ENCODE data around the gene GNG3. TPM values are rescaled to one million over a fixed set of nuclear protein-coding genes. Genes with fewer than 3 reads are reported as not detected.

GNG3 gene
- polyA plus RNA-seq, 4 donors: 0.75 to 9.0 TPM; not detected in 2

DNA sequence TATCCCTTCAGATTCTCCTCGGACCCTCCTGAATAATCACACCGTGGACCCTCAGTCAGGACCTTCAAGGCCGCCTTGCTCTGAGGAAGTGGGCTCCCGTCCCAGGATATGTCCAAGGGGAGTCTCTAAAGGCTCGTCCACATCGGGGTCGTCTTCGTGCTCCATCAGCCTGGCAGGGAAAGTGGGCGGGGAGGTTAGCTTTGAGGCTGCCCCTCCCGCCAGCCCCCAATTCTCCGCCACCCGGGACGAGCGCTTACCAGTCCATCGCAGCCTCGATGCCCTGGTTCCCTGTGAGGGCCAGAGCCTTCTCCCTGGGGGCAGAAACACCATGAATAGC is 29.1 kb upstream of the GNG3 start:
- Histone ChIP-seq H3K4me1 (ENCODE audit: control insufficient read depth in 3 of 3, insufficient read depth in 2 of 3, low read depth in 1 of 3, low read length in 2 of 3) (peaks cover 2 to 11% (median 4%) of the 10 kb centered on the region in 3 donors), H3K27me3 (ENCODE audit: control insufficient read depth in 3 of 3, insufficient read depth in 3 of 3, low read length in 3 of 3) (no peaks in the 10 kb centered on the region), H3K4me3 (ENCODE audit: low read depth in 1 of 3, low read length in 3 of 3) (peak overlapping the region; percentile 85 to 97 (median 93)), H3K9me3 (ENCODE audit: control insufficient read depth in 2 of 2, insufficient read depth in 1 of 2, low read depth in 1 of 2, low read length in 1 of 2) (no peaks in the 10 kb centered on the region), H3K36me3 (ENCODE audit: control insufficient read depth in 3 of 3, insufficient read depth in 2 of 3, low read depth in 1 of 3, low read length in 3 of 3) (peaks cover 2 to 30% (median 3%) of the 10 kb centered on the region in 3 donors), H3K27ac (ENCODE audit: low read depth in 1 of 3, low read length in 2 of 3) (peak overlapping the region; percentile 70 to 88 (median 77))
- DNase-seq (no peak), FAIRE-seq (no peak)
- WGBS, 3 donors: 2 to 4% (median 3%) methylated on average over 11 to 16 of the region's 16 CpGs

DNA sequence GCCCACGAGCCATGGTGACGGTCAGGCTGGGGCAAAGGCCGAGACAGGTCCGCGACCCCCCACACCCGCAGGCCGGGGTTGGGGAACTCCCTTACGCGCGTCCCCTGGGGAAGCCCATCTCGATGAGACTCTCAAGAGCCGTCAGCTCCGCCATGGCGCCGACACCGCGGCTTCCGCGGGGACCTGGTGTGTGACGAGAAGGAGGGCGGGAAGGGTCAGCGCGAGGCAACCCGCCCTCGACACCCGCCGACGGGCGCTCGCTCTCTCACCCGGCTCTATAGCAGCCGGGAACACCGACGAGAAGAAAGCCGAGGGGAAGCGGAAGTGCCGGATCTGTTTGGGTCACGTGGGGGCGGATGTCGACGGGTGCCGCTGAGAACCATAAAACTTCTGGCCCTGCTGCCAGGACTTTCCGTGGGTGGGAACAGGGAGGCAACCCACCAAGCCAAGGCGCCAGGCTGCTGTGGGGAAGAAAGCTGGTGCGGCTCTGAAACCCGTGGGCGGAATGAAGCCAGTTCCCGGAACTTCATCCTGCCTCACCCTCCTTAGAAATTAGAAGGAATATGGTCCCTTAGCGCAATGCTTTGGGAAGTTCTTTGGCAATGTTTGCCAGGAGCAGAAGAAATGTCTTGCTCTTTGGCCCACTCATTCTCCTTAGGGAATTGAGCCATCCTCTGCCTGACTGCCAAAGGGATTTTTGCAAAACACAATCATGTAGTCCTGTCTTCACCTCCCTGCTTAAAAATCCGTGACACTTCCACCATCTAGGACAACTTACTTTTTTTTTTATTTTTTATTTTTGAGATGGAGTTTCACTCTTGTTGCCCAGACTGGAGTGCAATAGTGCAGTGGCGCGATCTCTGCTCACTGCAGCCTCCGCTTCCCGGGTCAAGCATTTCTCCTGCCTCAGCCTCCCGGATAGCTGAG is 28.4 kb upstream of the GNG3 start, which contains the start of gene UBXN1:
UBXN1 (minus strand) TSS at position 304 of the 927 bp plus-strand sequence; CDS start at position 154, 150 bp downstream.
- peak within 1 kb of the TSS; percentile 70 to 88 (median 77) for H3K27ac ChIP-seq (ENCODE audit: low read depth in 1 of 3, low read length in 2 of 3)
- peaks cover 2 to 24% (median 3%) of the 10 kb centered on the region in 3 donors for H3K36me3 ChIP-seq (ENCODE audit: control insufficient read depth in 3 of 3, insufficient read depth in 2 of 3, low read depth in 1 of 3, low read length in 3 of 3)
- FAIRE-seq (no peak), DNase-seq (peak; percentile 90 to 94)
- peak within 1 kb of the TSS; percentile 85 to 97 (median 93) for H3K4me3 ChIP-seq (ENCODE audit: low read depth in 1 of 3, low read length in 3 of 3)
- no peaks in the 10 kb centered on the region for H3K27me3 ChIP-seq (ENCODE audit: control insufficient read depth in 3 of 3, insufficient read depth in 3 of 3, low read length in 3 of 3)
- H3K4me1 ChIP-seq (ENCODE audit: control insufficient read depth in 3 of 3, insufficient read depth in 2 of 3, low read depth in 1 of 3, low read length in 2 of 3): peaks cover 2 to 10% (median 4%) of the 10 kb centered on the region in 3 donors
- H3K9me3 ChIP-seq (ENCODE audit: control insufficient read depth in 2 of 2, insufficient read depth in 1 of 2, low read depth in 1 of 2, low read length in 1 of 2): no peaks in the 10 kb centered on the region
- 2 to 7% (median 3%) methylated on average over 50 to 55 of the region's 55 CpGs for WGBS, 3 donors

DNA sequence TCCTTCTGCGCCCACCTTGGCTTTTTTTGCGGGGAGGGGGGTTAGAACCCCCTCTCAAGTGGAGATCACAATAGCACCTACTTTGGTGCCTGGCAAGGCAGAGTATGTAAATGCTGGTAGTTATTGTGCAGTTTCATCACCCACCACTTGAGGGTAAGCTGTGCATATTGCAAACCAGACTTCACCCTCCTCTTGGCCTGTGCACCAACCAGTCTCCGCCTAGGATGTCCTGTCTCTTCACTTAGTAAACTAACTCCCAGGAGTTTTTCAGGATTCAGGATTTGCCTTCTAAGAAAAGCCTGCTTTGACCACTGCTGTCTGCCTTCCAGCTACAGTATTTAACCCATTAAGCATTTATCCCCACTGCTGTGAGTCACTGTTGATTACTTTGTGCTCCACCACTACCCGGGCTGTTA is 26.6 kb upstream of the GNG3 start:
- Histone ChIP-seq H3K36me3 (ENCODE audit: control insufficient read depth in 3 of 3, insufficient read depth in 2 of 3, low read depth in 1 of 3, low read length in 3 of 3) (peaks cover 2 to 13% (median 3%) of the 10 kb centered on the region in 3 donors), H3K27ac (ENCODE audit: low read depth in 1 of 3, low read length in 2 of 3) (peak overlapping the region in 1 of 3 donors; percentile 0), H3K4me3 (ENCODE audit: low read depth in 1 of 3, low read length in 3 of 3) (no peak overlapping the region), H3K4me1 (ENCODE audit: control insufficient read depth in 3 of 3, insufficient read depth in 2 of 3, low read depth in 1 of 3, low read length in 2 of 3) (peaks cover 2 to 10% (median 4%) of the 10 kb centered on the region in 3 donors), H3K9me3 (ENCODE audit: control insufficient read depth in 2 of 2, insufficient read depth in 1 of 2, low read depth in 1 of 2, low read length in 1 of 2) (no peaks in the 10 kb centered on the region), H3K27me3 (ENCODE audit: control insufficient read depth in 3 of 3, insufficient read depth in 3 of 3, low read length in 3 of 3) (no peaks in the 10 kb centered on the region)
- WGBS, 3 donors: 37 to 50% (median 49%) methylated on average over 4 of the region's 4 CpGs
- FAIRE-seq (no peak), DNase-seq (peak; percentile 67 to 70)

DNA sequence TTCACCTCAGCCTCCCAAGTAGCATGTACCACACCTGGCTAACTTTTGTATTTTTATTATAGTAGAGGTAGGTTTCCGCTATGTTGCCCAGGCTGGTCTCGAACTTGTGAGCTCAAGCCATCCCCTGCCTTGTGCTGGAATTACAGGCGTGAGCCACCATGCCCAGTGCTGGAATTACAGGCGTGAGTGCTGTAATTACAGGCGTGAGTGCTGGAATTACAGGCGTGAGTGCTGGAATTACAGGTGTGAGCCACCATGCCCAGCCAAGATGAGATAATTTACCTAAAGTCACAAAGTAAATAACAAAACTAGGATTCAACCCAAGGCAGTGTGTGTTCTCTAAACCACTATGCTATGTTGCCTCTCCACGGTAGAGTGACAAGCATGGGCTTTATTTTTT is 25.0 kb upstream of the GNG3 start:
- Histone ChIP-seq H3K27me3 (ENCODE audit: control insufficient read depth in 3 of 3, insufficient read depth in 3 of 3, low read length in 3 of 3) (peaks cover 0 to 7% (median 0%) of the 10 kb centered on the region in 3 donors), H3K9me3 (ENCODE audit: control insufficient read depth in 2 of 2, insufficient read depth in 1 of 2, low read depth in 1 of 2, low read length in 1 of 2) (no peaks in the 10 kb centered on the region), H3K4me3 (ENCODE audit: low read depth in 1 of 3, low read length in 3 of 3) (no peak overlapping the region), H3K36me3 (ENCODE audit: control insufficient read depth in 3 of 3, insufficient read depth in 2 of 3, low read depth in 1 of 3, low read length in 3 of 3) (peaks cover 0 to 4% (median 0%) of the 10 kb centered on the region in 3 donors), H3K4me1 (ENCODE audit: control insufficient read depth in 3 of 3, insufficient read depth in 2 of 3, low read depth in 1 of 3, low read length in 2 of 3) (peaks cover 2 to 10% (median 4%) of the 10 kb centered on the region in 3 donors), H3K27ac (ENCODE audit: low read depth in 1 of 3, low read length in 2 of 3) (no peak overlapping the region)
- FAIRE-seq (no peak), DNase-seq (no peak)
- 62 to 82% (median 63%) methylated on average over 7 of the region's 7 CpGs for WGBS, 3 donors

DNA sequence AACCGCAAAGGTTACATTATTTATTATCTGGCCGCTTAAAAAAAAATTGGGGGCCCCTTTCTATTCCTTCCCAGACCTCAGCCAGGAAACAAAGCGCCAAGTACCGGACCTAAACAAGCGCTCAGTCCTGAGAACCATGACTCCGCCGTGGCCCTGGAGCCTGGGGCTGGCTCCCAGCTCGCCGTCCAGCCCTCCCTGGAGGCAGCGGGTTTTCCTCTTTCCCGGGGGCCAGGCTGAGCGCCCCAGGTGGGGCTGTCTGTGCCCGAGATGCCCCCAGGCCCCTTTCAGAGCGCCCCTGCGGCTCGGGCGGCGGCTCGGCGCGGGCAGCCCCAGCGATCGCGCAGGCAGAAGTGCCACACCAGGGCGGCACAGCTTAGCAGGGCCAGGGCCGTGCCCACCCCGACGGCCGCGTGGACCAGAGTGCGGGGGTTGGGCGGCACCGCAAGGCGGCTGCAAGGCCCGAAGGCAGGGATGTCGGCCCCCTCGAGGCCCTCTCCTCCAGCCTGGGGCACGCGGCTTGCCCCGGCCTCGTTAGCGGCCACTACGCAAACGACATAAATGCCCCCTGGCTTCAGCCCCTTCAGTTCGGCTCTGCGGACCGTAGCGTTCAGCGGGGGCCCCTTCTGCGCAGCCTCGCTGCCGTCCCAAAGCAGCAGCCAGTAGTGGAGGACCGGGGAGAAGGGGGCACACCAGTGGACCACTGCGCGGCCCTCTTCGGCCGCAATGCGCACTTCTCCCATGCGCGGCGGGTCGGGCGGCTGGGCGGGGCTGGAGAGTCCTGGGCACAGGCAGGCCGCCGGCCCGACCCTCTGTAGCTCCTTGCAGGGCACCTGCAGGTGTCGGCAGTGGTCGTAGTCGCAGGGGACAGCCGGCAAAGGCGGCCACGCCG is 19.7 kb upstream of the GNG3 start:
- FAIRE-seq: no peak

DNA sequence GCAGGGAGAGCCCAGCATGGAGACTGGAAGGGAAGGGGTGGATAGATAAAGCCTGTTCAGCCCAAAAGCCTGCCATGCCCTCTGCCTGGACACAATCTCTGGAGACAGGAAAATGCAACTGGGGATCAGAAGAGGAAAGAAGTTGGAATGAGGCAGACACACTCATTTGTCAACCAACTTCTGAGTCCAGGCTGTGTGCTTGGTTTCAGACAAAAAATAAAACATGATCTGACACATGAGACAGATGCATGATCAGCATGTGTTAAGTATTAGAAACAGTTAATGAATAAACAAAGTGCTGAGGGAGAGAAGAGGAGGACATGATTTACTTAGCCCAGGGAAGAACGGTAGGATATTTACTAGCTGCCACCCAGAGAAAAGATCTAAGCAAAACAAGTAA is 19.0 kb upstream of the GNG3 start:
- H3K4me1 ChIP-seq (ENCODE audit: control insufficient read depth in 3 of 3, insufficient read depth in 2 of 3, low read depth in 1 of 3, low read length in 2 of 3): peaks cover 0 to 14% (median 4%) of the 10 kb centered on the region in 3 donors
- FAIRE-seq: no peak
- H3K4me3 ChIP-seq (ENCODE audit: low read depth in 1 of 3, low read length in 3 of 3): peak overlapping the region in 1 of 3 donors; percentile 33
- H3K27me3 ChIP-seq (ENCODE audit: control insufficient read depth in 3 of 3, insufficient read depth in 3 of 3, low read length in 3 of 3): peaks cover 0 to 22% (median 0%) of the 10 kb centered on the region in 3 donors
- H3K36me3 ChIP-seq (ENCODE audit: control insufficient read depth in 3 of 3, insufficient read depth in 2 of 3, low read depth in 1 of 3, low read length in 3 of 3): peaks cover 0 to 43% (median 15%) of the 10 kb centered on the region in 3 donors
- H3K27ac ChIP-seq (ENCODE audit: low read depth in 1 of 3, low read length in 2 of 3): peak overlapping the region in 2 of 3 donors; percentile 0 to 67
- WGBS, 3 donors: 44 to 50% (median 47%) methylated on average over 1 of the region's 1 CpG
- DNase-seq: no peak
- H3K9me3 ChIP-seq (ENCODE audit: control insufficient read depth in 2 of 2, insufficient read depth in 1 of 2, low read depth in 1 of 2, low read length in 1 of 2): no peaks in the 10 kb centered on the region

More for the DNA sequence above, 19.7 kb upstream of the GNG3 start:
- Histone ChIP-seq H3K9me3 (ENCODE audit: control insufficient read depth in 2 of 2, insufficient read depth in 1 of 2, low read depth in 1 of 2, low read length in 1 of 2) (no peaks in the 10 kb centered on the region), H3K36me3 (ENCODE audit: control insufficient read depth in 3 of 3, insufficient read depth in 2 of 3, low read depth in 1 of 3, low read length in 3 of 3) (peaks cover 0 to 37% (median 15%) of the 10 kb centered on the region in 3 donors), H3K4me1 (ENCODE audit: control insufficient read depth in 3 of 3, insufficient read depth in 2 of 3, low read depth in 1 of 3, low read length in 2 of 3) (peaks cover 0 to 14% (median 4%) of the 10 kb centered on the region in 3 donors), H3K27me3 (ENCODE audit: control insufficient read depth in 3 of 3, insufficient read depth in 3 of 3, low read length in 3 of 3) (peaks cover 0 to 22% (median 0%) of the 10 kb centered on the region in 3 donors), H3K27ac (ENCODE audit: low read depth in 1 of 3, low read length in 2 of 3) (peak overlapping the region in 1 of 3 donors; percentile 17), H3K4me3 (ENCODE audit: low read depth in 1 of 3, low read length in 3 of 3) (peak overlapping the region in 2 of 3 donors; percentile 33 to 35)
- WGBS, 3 donors: 23 to 37% (median 33%) methylated on average over 61 to 74 of the region's 74 CpGs
- DNase-seq: peak in 1 of 2 donors; percentile 43

DNA sequence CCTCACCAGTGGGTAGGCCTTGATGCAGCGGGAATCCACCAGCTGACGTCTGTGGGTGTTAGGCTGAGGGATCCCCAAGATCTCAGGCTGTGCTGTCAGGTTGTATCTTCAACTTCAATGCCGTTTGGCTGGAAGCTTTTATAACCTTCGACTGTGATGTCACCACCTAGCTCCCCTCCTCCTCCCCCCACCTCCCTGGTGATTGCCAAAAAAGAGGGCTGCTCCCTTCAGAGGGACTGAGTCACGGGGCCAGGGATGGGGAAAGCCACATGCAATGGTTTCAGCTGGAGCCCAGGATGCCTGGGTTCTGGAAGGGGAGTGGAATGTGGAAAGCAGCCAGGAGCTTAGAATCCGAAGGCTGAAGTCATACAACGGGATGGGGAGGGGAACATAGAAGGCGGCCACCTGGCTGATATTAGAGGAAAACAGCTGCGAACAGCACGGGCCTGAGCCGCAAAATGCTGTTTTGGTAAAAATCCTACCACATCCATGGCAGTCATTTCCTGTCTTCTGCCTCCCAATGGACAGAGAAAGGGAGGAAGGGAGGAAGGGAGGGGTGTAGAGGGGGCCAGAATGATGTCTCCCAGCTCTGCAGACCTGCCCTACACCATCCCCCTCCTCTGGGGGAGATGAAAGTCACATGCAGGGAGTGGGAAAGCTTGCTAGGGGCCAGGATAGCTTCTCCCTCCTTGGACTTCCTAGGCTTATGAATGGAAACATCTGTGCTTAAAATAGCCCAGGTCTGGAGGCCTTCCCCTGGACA is 17.9 kb upstream of the GNG3 start, which contains the start of gene LRRN4CL:
LRRN4CL (minus strand) TSS at position 110 of the 763 bp plus-strand sequence. CDS start 1,022 bp downstream, outside the sequence.
- no peaks in the 10 kb centered on the region for H3K9me3 ChIP-seq (ENCODE audit: control insufficient read depth in 2 of 2, insufficient read depth in 1 of 2, low read depth in 1 of 2, low read length in 1 of 2)
- peaks cover 0 to 14% (median 4%) of the 10 kb centered on the region in 3 donors for H3K4me1 ChIP-seq (ENCODE audit: control insufficient read depth in 3 of 3, insufficient read depth in 2 of 3, low read depth in 1 of 3, low read length in 2 of 3)
- WGBS, 3 donors: 45 to 52% (median 47%) methylated on average over 11 of the region's 11 CpGs
- peak within 1 kb of the TSS in 2 of 3 donors; percentile 67 to 76 for H3K27ac ChIP-seq (ENCODE audit: low read depth in 1 of 3, low read length in 2 of 3)
- DNase-seq (peak in 1 of 2 donors; percentile 36), FAIRE-seq (no peak)
- H3K36me3 ChIP-seq (ENCODE audit: control insufficient read depth in 3 of 3, insufficient read depth in 2 of 3, low read depth in 1 of 3, low read length in 3 of 3): peaks cover 0 to 54% (median 15%) of the 10 kb centered on the region in 3 donors
- H3K4me3 ChIP-seq (ENCODE audit: low read depth in 1 of 3, low read length in 3 of 3): peak within 1 kb of the TSS in 1 of 3 donors; percentile 33
- H3K27me3 ChIP-seq (ENCODE audit: control insufficient read depth in 3 of 3, insufficient read depth in 3 of 3, low read length in 3 of 3): peaks cover 0 to 22% (median 0%) of the 10 kb centered on the region in 3 donors

Measured in small intestine (tissue), 7 donors.